NCI-H1930 (cell line): ENCODE data around the gene ADCK1.
"Not testable (repeated sequence)": the region's sequence is repeated elsewhere in the genome, so short reads cannot be mapped to it uniquely, and the experiment has no call there.

Source experiments
- DNase-seq, 2 experiments: peaks; one replicate each; lab custom pipeline; 2025; lab: John Stamatoyannopoulos, UW

The ADCK1 gene

GRCh38 chr14:77866932-77867331 lies 67.0 kb downstream of the ADCK1 start:
- no peak for DNase-seq

DNA sequence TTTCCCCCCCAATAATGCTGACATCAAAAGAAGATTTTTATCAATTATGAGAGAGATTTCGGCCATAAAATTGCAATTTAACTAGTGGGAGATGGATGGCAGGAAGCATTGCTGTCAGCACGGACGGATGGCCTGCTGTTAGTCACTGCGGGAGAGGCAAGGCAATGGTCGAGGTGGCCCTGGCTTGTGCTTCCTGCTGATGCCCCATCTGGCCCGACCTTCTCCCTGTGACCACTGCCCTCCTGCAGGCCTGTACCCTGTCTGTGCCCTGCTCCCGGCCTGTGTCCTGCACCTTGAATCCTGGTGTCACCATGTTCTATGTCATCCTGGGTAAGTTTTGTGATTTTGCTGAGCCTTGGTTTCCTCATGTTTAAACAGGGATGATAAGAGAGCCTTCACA lies 67.6 kb downstream of the ADCK1 start:
- DNase-seq = no peak

GRCh38 chr14:77868552-77869285 lies 68.8 kb downstream of the ADCK1 start:
- DNase-seq = no peak

DNA sequence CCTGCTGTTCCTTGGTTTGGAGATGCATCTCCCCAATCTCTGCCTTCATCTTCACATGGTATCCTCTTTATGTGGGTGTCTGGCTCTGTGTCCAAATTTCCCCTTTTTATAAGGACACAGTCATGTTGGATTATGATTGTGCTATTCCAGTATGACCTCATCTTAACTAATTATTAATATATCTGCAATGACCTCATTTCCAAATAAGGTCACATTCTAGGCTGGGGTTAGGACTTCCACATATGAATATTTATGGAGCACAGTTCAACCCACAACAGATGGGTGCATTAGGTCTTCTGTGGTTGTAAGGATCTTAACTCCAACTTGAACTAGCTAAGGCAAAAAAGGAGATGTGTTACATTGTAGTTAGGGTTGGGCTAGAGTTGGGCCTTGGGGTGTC lies 69.4 kb downstream of the ADCK1 start:
- DNase-seq = no peak

DNA sequence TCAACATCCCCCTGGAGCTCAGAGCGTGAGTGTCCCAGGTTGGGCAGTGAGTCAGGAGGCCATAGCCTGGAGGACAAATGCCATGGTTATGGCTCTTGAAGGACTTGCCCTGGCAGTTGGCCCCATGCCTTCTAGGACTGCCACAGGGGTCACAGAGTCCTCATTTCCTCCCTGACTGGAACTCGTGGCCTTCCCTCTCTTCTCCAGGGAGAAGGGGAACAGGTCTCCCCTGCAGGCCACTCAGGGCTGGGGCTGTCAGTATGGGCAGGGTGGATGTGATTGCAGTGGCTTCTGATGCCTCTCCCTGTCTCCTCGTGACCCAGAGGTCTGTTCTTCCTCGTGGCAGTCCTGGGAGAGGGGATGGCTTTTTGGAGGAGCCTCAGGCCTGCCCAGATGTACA lies 70.7 kb downstream of the ADCK1 start:
- no peak for DNase-seq

- DNase-seq = no peak
These were observed 72.2 kb downstream of the ADCK1 start for GRCh38 chr14:77872152-77872551.

GRCh38 chr14:77872983-77873382 lies 73.1 kb downstream of the ADCK1 start:
- no peak for DNase-seq

DNA sequence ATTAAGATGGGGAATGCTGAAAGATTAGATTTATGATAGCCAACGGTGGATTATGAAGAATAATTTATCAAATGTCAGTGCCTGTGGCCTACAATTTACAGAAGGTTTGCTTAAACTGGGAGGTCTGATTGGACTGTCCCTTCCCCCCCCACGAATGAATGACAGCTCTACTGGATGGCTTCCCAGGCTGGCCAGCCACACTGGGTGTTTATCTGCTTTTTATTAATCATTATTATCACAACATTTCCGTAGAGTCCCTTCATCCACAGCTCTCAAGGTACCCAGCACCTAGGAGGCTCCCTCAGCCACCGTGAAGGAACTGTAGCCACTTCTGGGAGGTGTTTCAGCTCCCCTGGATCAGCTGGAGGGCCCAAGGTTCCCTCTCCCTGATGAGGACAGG lies 78.9 kb downstream of the ADCK1 start:
- no peak for DNase-seq

DNA sequence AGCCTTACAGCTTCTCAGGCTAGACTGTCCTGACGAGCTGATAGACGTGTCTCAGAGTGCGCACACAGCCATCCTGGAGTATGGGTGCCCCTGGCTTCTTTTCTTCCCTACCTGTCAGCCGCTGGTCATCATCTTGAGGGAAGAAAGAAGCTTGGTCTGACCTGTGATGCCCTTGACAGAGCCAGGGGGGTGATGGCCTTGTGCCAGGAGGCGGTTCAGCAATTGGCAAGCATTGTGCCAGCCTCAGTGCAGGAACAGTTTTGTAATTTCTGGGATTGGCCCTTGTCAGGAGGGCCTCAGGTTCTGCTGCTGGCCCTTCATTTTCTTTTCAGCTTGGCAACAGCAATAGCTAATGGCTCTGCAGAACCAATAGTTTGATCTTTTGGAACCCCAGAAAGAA lies 80.1 kb downstream of the ADCK1 start:
- DNase-seq = no peak

- DNase-seq = no peak
These were observed 82.2 kb downstream of the ADCK1 start for GRCh38 chr14:77882098-77882497.

GRCh38 chr14:77882636-77883035 lies 82.7 kb downstream of the ADCK1 start:
- no peak for DNase-seq

GRCh38 chr14:77883131-77883846 lies 83.4 kb downstream of the ADCK1 start:
- DNase-seq = no peak

GRCh38 chr14:77883847-77884238 lies 83.9 kb downstream of the ADCK1 start:
- DNase-seq = no peak

DNA sequence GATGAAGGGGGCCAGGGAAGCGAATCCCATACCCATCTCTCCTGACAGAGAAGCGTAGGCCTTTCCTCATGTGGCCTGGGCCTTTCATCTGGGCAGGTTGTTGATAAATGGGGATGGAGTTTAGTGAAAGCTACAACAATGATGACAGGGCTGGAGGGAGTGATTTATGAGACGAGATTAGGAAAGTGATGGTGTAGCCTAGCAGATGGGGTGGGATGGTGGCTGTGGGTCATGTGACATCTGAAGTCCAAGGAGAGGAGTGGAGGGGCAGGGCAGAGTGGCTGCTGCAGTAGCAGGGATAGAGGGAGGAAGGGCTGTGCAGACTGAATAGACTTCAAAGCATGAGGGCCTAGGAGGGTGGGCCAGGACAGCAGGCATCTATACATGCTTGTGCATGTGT lies 85.5 kb downstream of the ADCK1 start:
- no peak for DNase-seq

DNA sequence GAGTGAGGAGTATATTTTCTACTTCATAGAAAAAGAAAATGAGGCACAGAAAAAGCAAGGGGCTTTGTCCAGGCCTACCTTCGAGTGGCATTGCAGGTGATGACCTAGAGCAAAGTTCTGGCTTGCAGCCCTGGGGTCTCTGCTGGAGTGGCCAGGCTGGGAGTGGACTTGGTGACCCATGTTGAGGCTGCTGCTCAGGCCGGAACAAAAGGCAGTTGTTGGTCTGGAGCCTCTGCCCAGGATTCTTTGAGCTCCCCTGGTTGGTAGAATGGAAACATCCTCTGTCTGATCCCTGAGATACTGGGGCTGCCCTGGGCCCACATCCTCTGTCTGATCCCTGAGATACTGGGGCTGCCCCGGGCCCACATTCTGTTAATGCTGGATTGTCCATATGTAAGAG lies 86.1 kb downstream of the ADCK1 start:
- no peak for DNase-seq

DNA sequence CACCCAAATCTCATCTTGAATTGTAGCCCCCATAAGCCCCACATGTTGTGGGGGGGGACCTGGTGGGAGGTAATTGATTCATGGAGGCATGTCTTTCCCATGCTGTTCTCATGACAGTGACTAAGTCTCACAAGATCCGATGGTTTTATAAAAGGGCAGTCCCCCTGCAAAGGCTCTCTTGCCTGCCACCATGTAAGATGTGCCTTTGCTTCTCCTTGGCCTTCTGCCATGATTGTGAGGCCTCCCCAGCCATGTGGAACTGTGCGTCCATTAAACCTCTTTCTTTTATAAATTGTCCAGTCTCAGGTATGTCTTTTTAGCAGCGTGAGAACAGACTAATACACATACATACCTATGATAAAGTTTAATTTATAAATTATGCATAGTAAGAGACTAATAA lies 89.0 kb downstream of the ADCK1 start:
- DNase-seq = not testable (repeated sequence)

DNA sequence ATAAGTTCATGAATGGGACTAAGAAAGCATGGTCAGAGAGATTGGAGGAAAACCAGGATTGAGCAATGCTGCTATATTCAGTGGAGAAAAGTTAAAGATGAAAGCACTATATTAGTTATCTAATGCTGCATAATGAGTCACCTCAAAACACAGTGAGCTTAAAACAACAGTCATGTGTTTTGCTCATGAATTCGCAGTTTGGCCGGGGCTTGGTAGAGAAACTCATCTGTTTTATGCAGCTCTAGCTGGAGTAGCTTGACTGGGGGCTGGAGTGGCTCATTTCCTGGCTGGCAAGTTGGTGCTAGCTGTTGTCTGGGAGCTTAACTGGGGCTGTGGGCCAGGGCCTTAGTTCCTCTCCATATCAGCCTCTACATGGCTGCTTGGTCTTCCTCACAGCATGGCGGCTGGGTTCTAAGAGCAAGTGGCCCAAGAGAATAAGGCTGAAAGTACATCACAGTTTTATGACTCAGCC lies 90.1 kb downstream of the ADCK1 start:
- no peak for DNase-seq

- no peak for DNase-seq
These were observed 91.0 kb downstream of the ADCK1 start for GRCh38 chr14:77890873-77891272.

DNA sequence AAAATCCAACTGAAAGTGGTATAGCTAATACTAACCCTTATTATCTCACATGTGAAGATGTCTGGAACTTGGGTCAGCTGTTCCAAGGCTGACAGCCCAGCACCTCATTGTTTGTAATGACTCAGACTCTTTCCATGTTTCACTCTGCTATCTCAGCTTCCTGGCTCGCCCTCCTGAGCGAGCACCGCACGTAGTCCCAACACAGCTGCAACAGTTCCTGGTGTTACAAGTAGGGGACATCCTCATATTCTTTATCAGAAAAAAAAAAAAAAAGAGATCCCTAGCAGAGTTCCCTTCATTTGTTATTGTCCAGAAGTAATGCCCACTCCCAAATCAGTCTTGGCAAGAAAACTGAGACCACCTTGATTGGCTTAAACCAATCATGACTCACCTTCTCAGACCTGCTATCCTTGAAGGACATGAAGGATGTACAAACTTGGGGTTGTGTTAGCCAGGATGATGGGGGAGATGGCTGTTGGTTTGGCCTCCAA lies 92.5 kb downstream of the ADCK1 start:
- no peak for DNase-seq

- DNase-seq = no peak
These were observed 93.1 kb downstream of the ADCK1 start for GRCh38 chr14:77892890-77893484.

- DNase-seq = no peak
These were observed 97.5 kb downstream of the ADCK1 start for GRCh38 chr14:77897374-77897773.

DNA sequence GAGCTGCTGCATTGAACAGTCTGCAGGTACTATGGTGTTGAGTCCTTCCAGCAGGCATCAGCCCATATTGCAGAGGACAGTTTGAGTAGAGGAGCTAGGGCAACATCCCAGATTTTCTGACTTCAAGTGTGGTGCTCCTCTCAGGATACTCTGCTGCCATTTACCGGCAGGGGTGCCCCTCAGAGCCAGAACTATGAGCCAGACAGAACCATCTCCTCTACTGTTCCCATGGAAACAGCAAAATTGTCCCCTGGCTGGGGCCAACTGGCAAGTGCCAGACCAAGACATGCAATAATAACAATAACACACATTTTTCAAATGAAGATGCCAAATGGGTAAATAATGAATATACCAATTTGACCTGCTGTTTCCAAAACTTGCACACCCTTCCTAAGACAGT lies 102.9 kb downstream of the ADCK1 start:
- DNase-seq = no peak

DNA sequence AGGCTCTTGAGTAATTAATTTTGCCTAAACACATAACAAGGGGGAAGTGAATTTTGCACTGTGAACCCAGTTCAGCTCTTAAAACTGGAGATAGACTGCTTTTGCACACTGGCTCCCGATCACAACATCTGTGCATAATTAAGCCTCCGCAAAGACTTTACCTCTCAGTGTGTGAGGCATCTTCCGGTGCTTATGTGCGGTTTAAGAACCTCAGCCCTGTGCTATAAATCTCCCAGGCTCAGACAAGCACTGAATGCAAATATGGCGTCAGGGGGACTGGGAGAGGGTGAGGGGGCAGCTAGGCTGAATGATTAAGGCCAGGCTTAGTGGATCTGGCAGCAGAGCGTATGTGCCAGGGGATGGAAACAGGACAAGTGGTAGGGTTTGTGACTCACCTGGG lies 103.3 kb downstream of the ADCK1 start:
- no peak for DNase-seq
